ENCODE data around the gene SGCA.

GRCh38 chr17:50161911-50162288, 3.9 kb upstream of the SGCA start:
- TF ChIP-seq CTCF (IDR thresholded peaks at IDR 0.05) (no peak), EP300 (IDR thresholded peaks at IDR 0.05) (no peak), POLR2A (IDR thresholded peaks at IDR 0.05) (no peak)

All from tibial nerve (tissue), 4 donors.